Mesodermal cell (in vitro differentiated cells): ENCODE results near the gene TAF3.

Experiments used
- H3K27ac ChIP-seq: 2 replicates; pipeline ENCODE4 v1.7.0; 2013; ENCODE audit warnings: mild to moderate bottlenecking, low read depth, low read length, moderate library complexity; ENCODE audit not compliant: severe bottlenecking
- H3K36me3 ChIP-seq: 2 replicates; pipeline ENCODE4 v1.7.1; 2013; ENCODE audit warnings: mild to moderate bottlenecking, low read length, moderate library complexity; ENCODE audit not compliant: control insufficient read depth, insufficient read depth
- H3K4me1 ChIP-seq: one replicate; pipeline ENCODE4 v1.7.1; 2013; ENCODE audit warnings: mild to moderate bottlenecking, low read length; ENCODE audit not compliant: insufficient read depth, control insufficient read depth, poor library complexity, severe bottlenecking
- H3K4me3 ChIP-seq: 2 replicates; pipeline ENCODE4 v1.7.0; 2013; ENCODE audit warnings: low read length, control low read depth, mild to moderate bottlenecking; ENCODE audit not compliant: insufficient read depth, poor library complexity, severe bottlenecking; ENCODE audit errors: extremely low read depth
- H3K9me3 ChIP-seq: 2 replicates; pipeline ENCODE4 v1.7.1; 2013; ENCODE audit warnings: mild to moderate bottlenecking, low read length, moderate library complexity; ENCODE audit not compliant: control insufficient read depth
- WGBS, 2 experiments: methylation state at CpG; one replicate each; pipeline ENCODE4 v1.1.5; 2013; ENCODE audit warnings: missing lambda C conversion rate in 2 of 2; ENCODE audit not compliant: insufficient coverage in 2 of 2; 5-methylcytosine and 5-hydroxymethylcytosine counted together

Gene TAF3

GRCh38 chr10:7950981-7951847, 132.9 kb downstream of the TAF3 start:
- H3K27ac ChIP-seq = no peak overlapping the region
- H3K4me1 ChIP-seq = peaks cover 10% of the 10 kb centered on the region
- no peaks in the 10 kb centered on the region for H3K36me3 ChIP-seq
- no peaks in the 10 kb centered on the region for H3K9me3 ChIP-seq
- 93 to 94% methylated on average over 5 to 6 of the region's 9 CpGs for WGBS, 2 experiments
- H3K4me3 ChIP-seq = no peak overlapping the region

- H3K4me3 ChIP-seq = no peak overlapping the region
- WGBS, 2 experiments = no CpG with 5 or more reads among the region's 3 CpGs
- no peaks in the 10 kb centered on the region for H3K36me3 ChIP-seq
- peaks cover 16% of the 10 kb centered on the region for H3K4me1 ChIP-seq
- no peak overlapping the region for H3K27ac ChIP-seq
- no peaks in the 10 kb centered on the region for H3K9me3 ChIP-seq
Observed at GRCh38 chr10:7952266-7952665, 134.0 kb downstream of the TAF3 start.

- H3K9me3 ChIP-seq = no peaks in the 10 kb centered on the region
- peaks cover 16% of the 10 kb centered on the region for H3K4me1 ChIP-seq
- WGBS, 2 experiments = 100% methylated on average over 1 to 3 of the region's 4 CpGs
- no peak overlapping the region for H3K27ac ChIP-seq
- no peak overlapping the region for H3K4me3 ChIP-seq
- H3K36me3 ChIP-seq = no peaks in the 10 kb centered on the region
Observed at GRCh38 chr10:7953447-7953846, 135.1 kb downstream of the TAF3 start.

GRCh38 chr10:7955446-7955845, 137.1 kb downstream of the TAF3 start:
- H3K27ac ChIP-seq = no peak overlapping the region
- no CpG with 5 or more reads among the region's 1 CpG for WGBS, 2 experiments
- no peak overlapping the region for H3K4me3 ChIP-seq
- H3K9me3 ChIP-seq = no peaks in the 10 kb centered on the region
- H3K36me3 ChIP-seq = no peaks in the 10 kb centered on the region
- H3K4me1 ChIP-seq = peaks cover 13% of the 10 kb centered on the region

GRCh38 chr10:7956508-7956907, 138.2 kb downstream of the TAF3 start:
- Histone ChIP-seq H3K36me3 (no peaks in the 10 kb centered on the region), H3K9me3 (no peaks in the 10 kb centered on the region), H3K4me3 (no peak overlapping the region), H3K4me1 (peaks cover 6% of the 10 kb centered on the region), H3K27ac (no peak overlapping the region)

GRCh38 chr10:7957591-7957990, 139.3 kb downstream of the TAF3 start:
- Histone ChIP-seq H3K4me1 (peaks cover 6% of the 10 kb centered on the region), H3K36me3 (no peaks in the 10 kb centered on the region), H3K4me3 (no peak overlapping the region), H3K27ac (no peak overlapping the region), H3K9me3 (no peaks in the 10 kb centered on the region)
- no CpG with 5 or more reads among the region's 5 CpGs for WGBS, 2 experiments

- H3K4me3 ChIP-seq = no peak overlapping the region
- H3K9me3 ChIP-seq = no peaks in the 10 kb centered on the region
- WGBS, 2 experiments = no CpG with 5 or more reads among the region's 5 CpGs
- peaks cover 6% of the 10 kb centered on the region for H3K4me1 ChIP-seq
- H3K36me3 ChIP-seq = no peaks in the 10 kb centered on the region
- H3K27ac ChIP-seq = no peak overlapping the region
Observed at GRCh38 chr10:7958442-7958841, 140.1 kb downstream of the TAF3 start.

GRCh38 chr10:7960108-7960507, 141.8 kb downstream of the TAF3 start:
- Histone ChIP-seq H3K36me3 (peaks cover 15% of the 10 kb centered on the region), H3K4me3 (no peak overlapping the region), H3K9me3 (no peaks in the 10 kb centered on the region), H3K4me1 (peaks cover 6% of the 10 kb centered on the region), H3K27ac (no peak overlapping the region)
- 77 to 89% methylated on average over 4 of the region's 4 CpGs for WGBS, 2 experiments

GRCh38 chr10:7962592-7962991, 144.3 kb downstream of the TAF3 start:
- no peak overlapping the region for H3K4me3 ChIP-seq
- no peaks in the 10 kb centered on the region for H3K9me3 ChIP-seq
- 75 to 84% methylated on average over 3 to 5 of the region's 5 CpGs for WGBS, 2 experiments
- H3K4me1 ChIP-seq = no peaks in the 10 kb centered on the region
- peaks cover 25% of the 10 kb centered on the region for H3K36me3 ChIP-seq
- H3K27ac ChIP-seq = no peak overlapping the region

- 97 to 100% methylated on average over 2 of the region's 2 CpGs for WGBS, 2 experiments
- no peak overlapping the region for H3K4me3 ChIP-seq
- H3K9me3 ChIP-seq = no peaks in the 10 kb centered on the region
- no peaks in the 10 kb centered on the region for H3K4me1 ChIP-seq
- H3K27ac ChIP-seq = no peak overlapping the region
- peaks cover 25% of the 10 kb centered on the region for H3K36me3 ChIP-seq
Observed at GRCh38 chr10:7965457-7965856, 147.2 kb downstream of the TAF3 start.

- WGBS, 2 experiments = 100% methylated on average over 1 to 2 of the region's 2 CpGs
- Histone ChIP-seq H3K4me3 (no peak overlapping the region), H3K36me3 (peaks cover 25% of the 10 kb centered on the region), H3K9me3 (no peaks in the 10 kb centered on the region), H3K4me1 (no peaks in the 10 kb centered on the region), H3K27ac (no peak overlapping the region)
Observed at GRCh38 chr10:7967035-7967434, 148.7 kb downstream of the TAF3 start.
